ENCODE data around the gene ANKRD33. TPM values are rescaled to one million over a fixed set of nuclear protein-coding genes. Genes with fewer than 3 reads are reported as not detected.

Gene ANKRD33
- total RNA-seq, 2 donors from 2014 or later: 0.46 TPM; not detected in 1

- DNase-seq: no peak
- Mint-ChIP-seq H3K4me3 (no peak overlapping the region), H3K36me3 (ENCODE audit: low read depth) (no peaks in the 10 kb centered on the region), H3K27ac (no peak overlapping the region), H3K4me1 (peaks cover 5% of the 10 kb centered on the region), H3K27me3 (ENCODE audit: insufficient read depth) (peaks cover 35% of the 10 kb centered on the region), H3K9me3 (no peaks in the 10 kb centered on the region)
- H3K27me3 ChIP-seq (ENCODE audit: control insufficient read depth, insufficient read depth, low read length, poor library complexity, severe bottlenecking): peaks cover 45% of the 10 kb centered on the region
- no peaks in the 10 kb centered on the region for H3K9me3 ChIP-seq (ENCODE audit: control insufficient read depth, low read length)
- TF ChIP-seq CTCF (conservative IDR thresholded peaks at IDR 0.05): no peak
- H3K4me1 ChIP-seq (ENCODE audit: control insufficient read depth, insufficient read depth, low read length): no peaks in the 10 kb centered on the region
- no peak overlapping the region for H3K4me3 ChIP-seq (ENCODE audit: low read length)
- no peaks in the 10 kb centered on the region for H3K36me3 ChIP-seq (ENCODE audit: control insufficient read depth, insufficient read depth, low read length)
- H3K9ac ChIP-seq (ENCODE audit: extremely low read depth, low read length, poor library complexity, severe bottlenecking): no peak overlapping the region
- H3K27ac ChIP-seq (ENCODE audit: low read depth, low read length): no peak overlapping the region
Measured at GRCh38 chr12:51904951-51905470, 17.1 kb downstream of the ANKRD33 start.

GRCh38 chr12:51905471-51906429 is 17.8 kb downstream of the ANKRD33 start:
- WGBS, 2 experiments (ENCODE audit: insufficient coverage in 1 of 2, insufficient read length in 1 of 2): 77 to 84% methylated on average over 11 to 18 of the region's 18 CpGs
- no peak overlapping the region for H3K9ac ChIP-seq (ENCODE audit: extremely low read depth, low read length, poor library complexity, severe bottlenecking)
- H3K4me3 ChIP-seq (ENCODE audit: low read length): no peak overlapping the region
- H3K36me3 Mint-ChIP-seq (ENCODE audit: low read depth): no peaks in the 10 kb centered on the region
- H3K9me3 ChIP-seq (ENCODE audit: control insufficient read depth, low read length): no peaks in the 10 kb centered on the region
- H3K9me3 Mint-ChIP-seq: no peaks in the 10 kb centered on the region
- no peak overlapping the region for H3K4me3 Mint-ChIP-seq
- H3K27me3 ChIP-seq (ENCODE audit: control insufficient read depth, insufficient read depth, low read length, poor library complexity, severe bottlenecking): peaks cover 45% of the 10 kb centered on the region
- no peak overlapping the region for H3K27ac ChIP-seq (ENCODE audit: low read depth, low read length)
- H3K4me1 Mint-ChIP-seq: peaks cover 5% of the 10 kb centered on the region
- peaks cover 40% of the 10 kb centered on the region for H3K27me3 Mint-ChIP-seq (ENCODE audit: insufficient read depth)
- H3K4me1 ChIP-seq (ENCODE audit: control insufficient read depth, insufficient read depth, low read length): no peaks in the 10 kb centered on the region
- no peak for TF ChIP-seq CTCF (conservative IDR thresholded peaks at IDR 0.05)
- no peak overlapping the region for H3K27ac Mint-ChIP-seq
- DNase-seq: peak; percentile 62
- H3K36me3 ChIP-seq (ENCODE audit: control insufficient read depth, insufficient read depth, low read length): no peaks in the 10 kb centered on the region

GRCh38 chr12:51906430-51907082 is 18.7 kb downstream of the ANKRD33 start:
- peak overlapping the region; percentile 29 for H3K4me3 Mint-ChIP-seq
- peaks cover 45% of the 10 kb centered on the region for H3K27me3 ChIP-seq (ENCODE audit: control insufficient read depth, insufficient read depth, low read length, poor library complexity, severe bottlenecking)
- DNase-seq: peak; percentile 60

More at GRCh38 chr12:51906430-51907082, 18.7 kb downstream of the ANKRD33 start:
- H3K4me1 ChIP-seq (ENCODE audit: control insufficient read depth, insufficient read depth, low read length): no peaks in the 10 kb centered on the region
- no peaks in the 10 kb centered on the region for H3K9me3 Mint-ChIP-seq
- H3K9ac ChIP-seq (ENCODE audit: extremely low read depth, low read length, poor library complexity, severe bottlenecking): no peak overlapping the region
- H3K4me1 Mint-ChIP-seq: peaks cover 5% of the 10 kb centered on the region
- no peaks in the 10 kb centered on the region for H3K36me3 ChIP-seq (ENCODE audit: control insufficient read depth, insufficient read depth, low read length)
- H3K27ac ChIP-seq (ENCODE audit: low read depth, low read length): no peak overlapping the region
- 67 to 77% methylated on average over 10 to 23 of the region's 23 CpGs for WGBS, 2 experiments (ENCODE audit: insufficient coverage in 1 of 2, insufficient read length in 1 of 2)
- H3K27me3 Mint-ChIP-seq (ENCODE audit: insufficient read depth): peaks cover 45% of the 10 kb centered on the region
- H3K27ac Mint-ChIP-seq: no peak overlapping the region
- no peaks in the 10 kb centered on the region for H3K9me3 ChIP-seq (ENCODE audit: control insufficient read depth, low read length)
- H3K4me3 ChIP-seq (ENCODE audit: low read length): no peak overlapping the region
- no peaks in the 10 kb centered on the region for H3K36me3 Mint-ChIP-seq (ENCODE audit: low read depth)
- TF ChIP-seq CTCF (conservative IDR thresholded peaks at IDR 0.05): no peak
